Measurements from ENCODE around the gene UBB. TPM values are rescaled to one million over a fixed set of nuclear protein-coding genes. Genes with fewer than 3 reads are reported as not detected.

The UBB gene
- total and polyA plus RNA-seq, 2 experiments from 2014 or later, result 786 to 1,286 TPM

- no peak for DNase-seq
- Histone ChIP-seq H3K4me2 (ENCODE audit: unreplicated experiment) (no peak overlapping the region), H4K20me1 (ENCODE audit: insufficient read depth) (no peaks in the 10 kb centered on the region), H3K9me2 (ENCODE audit: insufficient read depth) (no peaks in the 10 kb centered on the region), H3F3A (ENCODE audit: insufficient read depth) (no peaks in the 10 kb centered on the region), H3K36me3 (ENCODE audit: low read depth) (no peaks in the 10 kb centered on the region), H3K27ac (no peak overlapping the region), H3K4me3 (no peak overlapping the region), H2AFZ (no peak overlapping the region), H3K9me3 (ENCODE audit: low read depth) (no peaks in the 10 kb centered on the region), H3K79me2 (ENCODE audit: insufficient read depth) (no peaks in the 10 kb centered on the region), H3K27me3 (replicated peaks; ENCODE audit: insufficient read depth) (no peaks in the 10 kb centered on the region), H3K4me1 (ENCODE audit: insufficient read depth) (no peaks in the 10 kb centered on the region), H3K9ac (no peak overlapping the region)
- WGBS, 2 experiments (ENCODE audit: low coverage in 1 of 2, low lambda C conversion rate in 2 of 2, missing lambda C conversion rate in 2 of 2), result 87 to 91% methylated on average over 15 of the region's 15 CpGs
- in situ Hi-C loops (cut with MboI), result no loop called here
- TF ChIP-seq EZH2 (IDR thresholded peaks at IDR 0.05; ENCODE audit: insufficient read depth, poor library complexity, severe bottlenecking), result no peak
- TF ChIP-seq EZH2phosphoT487 (IDR thresholded peaks at IDR 0.05; ENCODE audit: insufficient read depth, low read depth), result no peak
Measured at GRCh38 chr17:16432017-16432416, 51.1 kb downstream of the UBB start.

Other genes with a start within 250 kb of the UBB start
- 50.6 and 78.9 TPM in 2 replicates for gene NCOR1, start 165.6 kb upstream of the UBB start, total RNA-seq (2014; rRNA removed; shearing (Covaris generic))
- 84.9 and 95.7 TPM in 2 replicates for gene NCOR1, start 165.6 kb upstream of the UBB start, polyA plus RNA-seq (2016; fragmentation: Nextera tagmentation; extraction: Ambion mirVana)
- gene PIGL, start 163.9 kb upstream of the UBB start, total RNA-seq (2014; rRNA removed; shearing (Covaris generic)), result 10.9 and 12.6 TPM in 2 replicates
- gene PIGL, start 163.9 kb upstream of the UBB start, polyA plus RNA-seq (2016; fragmentation: Nextera tagmentation; extraction: Ambion mirVana), result 13.3 and 15.4 TPM in 2 replicates
- gene CENPV, start 27.6 kb upstream of the UBB start, total RNA-seq (2014; rRNA removed; shearing (Covaris generic)), result 9.4 and 11.8 TPM in 2 replicates
- 6.8 and 8.7 TPM in 2 replicates for gene CENPV, start 27.6 kb upstream of the UBB start, polyA plus RNA-seq (2016; fragmentation: Nextera tagmentation; extraction: Ambion mirVana)
- 23.9 and 25.8 TPM in 2 replicates for gene TRPV2, start 34.5 kb downstream of the UBB start, total RNA-seq (2014; rRNA removed; shearing (Covaris generic))
- gene TRPV2, start 34.5 kb downstream of the UBB start, polyA plus RNA-seq (2016; fragmentation: Nextera tagmentation; extraction: Ambion mirVana), result 19.5 and 19.6 TPM in 2 replicates
- gene LRRC75A, start 111.1 kb downstream of the UBB start, total RNA-seq (2014; rRNA removed; shearing (Covaris generic)), result 0.13 and 0.22 TPM in 2 replicates
- gene LRRC75A, start 111.1 kb downstream of the UBB start, polyA plus RNA-seq (2016; fragmentation: Nextera tagmentation; extraction: Ambion mirVana), result 0.15 and 0.54 TPM in 2 replicates
- 11.7 and 14.3 TPM in 2 replicates for gene ZNF287, start 188.1 kb downstream of the UBB start, total RNA-seq (2014; rRNA removed; shearing (Covaris generic))
- gene ZNF287, start 188.1 kb downstream of the UBB start, polyA plus RNA-seq (2016; fragmentation: Nextera tagmentation; extraction: Ambion mirVana), result 12.5 and 15.1 TPM in 2 replicates

All from GM23248 (cell line).